HG02885 (cell line): ENCODE results near the gene UCK1.

Experiments used
- ATAC-seq: cut with Tn5 transposase; IDR thresholded peaks from one replicate; pipeline ENCODE4 v1.9.1; 2021; ENCODE audit warnings: mild to moderate bottlenecking; ENCODE audit not compliant: unreplicated experiment, poor library complexity

The UCK1 gene

DNA sequence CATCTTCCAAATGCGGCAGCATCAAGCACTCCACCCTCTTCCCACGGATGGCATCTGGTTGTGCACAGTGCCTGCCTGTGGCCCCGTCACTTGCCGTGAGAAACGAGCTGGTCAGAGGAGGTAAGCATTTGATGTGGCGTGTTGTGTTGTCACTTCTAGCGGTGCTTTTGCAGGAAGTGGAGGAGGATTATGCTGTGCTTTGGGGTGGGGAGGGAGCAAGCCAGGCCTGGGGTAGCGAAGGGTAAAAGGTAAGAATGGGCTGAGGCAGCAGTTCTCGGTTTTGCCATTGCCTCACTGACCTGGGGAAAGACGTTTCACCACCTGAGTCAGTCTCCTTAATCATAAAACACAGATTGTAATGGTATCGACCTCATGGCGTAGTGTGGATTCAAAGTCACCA lies 30.7 kb downstream of the UCK1 start:
- ATAC-seq: no peak

DNA sequence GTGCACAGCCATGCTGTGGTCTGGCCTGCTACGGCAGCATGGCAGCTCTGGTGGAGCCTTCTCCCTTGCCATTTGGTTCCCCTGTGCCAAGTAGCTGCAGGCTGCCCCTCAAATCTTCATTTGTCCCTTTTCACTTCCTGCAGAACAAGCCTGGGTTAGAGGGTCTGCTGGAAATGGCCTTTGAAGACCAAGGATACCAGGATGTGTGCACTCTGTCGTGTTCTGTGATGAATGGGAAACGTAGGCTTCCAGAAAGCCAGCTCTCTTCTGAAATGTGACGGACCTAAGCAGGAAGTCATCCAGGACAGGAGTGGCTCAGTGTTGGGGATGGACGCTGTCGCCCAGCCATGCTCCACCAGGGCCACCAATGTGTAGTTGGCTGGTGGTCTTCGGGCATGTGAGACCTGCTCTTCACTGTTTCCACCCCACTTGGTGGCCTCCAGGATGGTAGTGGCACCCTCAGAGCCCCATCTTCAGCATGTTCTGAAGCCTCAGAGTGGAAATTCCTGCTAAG lies 31.8 kb downstream of the UCK1 start:
- no peak for ATAC-seq

DNA sequence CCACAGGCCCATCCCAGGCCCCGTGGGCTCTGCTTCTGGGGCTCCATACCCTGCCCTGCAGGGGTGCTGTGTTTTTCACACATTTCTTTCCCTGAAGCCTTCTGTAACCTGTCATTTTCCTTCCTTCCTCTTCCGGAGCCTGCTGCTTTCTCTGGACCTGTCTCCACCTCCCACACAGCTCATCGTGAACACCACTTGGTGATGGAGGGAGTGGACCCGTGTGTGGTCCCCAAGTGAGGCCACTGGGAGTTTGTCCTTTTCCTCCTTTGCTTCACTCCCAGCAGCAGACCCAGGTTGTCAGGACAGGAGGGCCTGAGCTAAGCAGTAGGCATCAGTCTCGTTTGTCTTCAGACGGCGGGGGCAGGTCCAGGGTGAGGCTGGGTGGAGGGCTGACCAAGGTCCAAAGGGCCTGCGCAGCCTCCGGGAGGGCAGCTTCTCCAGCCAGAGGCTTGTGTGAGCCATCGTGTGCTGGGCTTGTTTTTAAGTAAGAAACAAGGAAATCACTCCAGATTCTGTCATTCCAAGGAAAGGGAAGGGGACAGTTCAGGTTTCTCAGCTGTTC lies 34.1 kb downstream of the UCK1 start:
- ATAC-seq: no peak

DNA sequence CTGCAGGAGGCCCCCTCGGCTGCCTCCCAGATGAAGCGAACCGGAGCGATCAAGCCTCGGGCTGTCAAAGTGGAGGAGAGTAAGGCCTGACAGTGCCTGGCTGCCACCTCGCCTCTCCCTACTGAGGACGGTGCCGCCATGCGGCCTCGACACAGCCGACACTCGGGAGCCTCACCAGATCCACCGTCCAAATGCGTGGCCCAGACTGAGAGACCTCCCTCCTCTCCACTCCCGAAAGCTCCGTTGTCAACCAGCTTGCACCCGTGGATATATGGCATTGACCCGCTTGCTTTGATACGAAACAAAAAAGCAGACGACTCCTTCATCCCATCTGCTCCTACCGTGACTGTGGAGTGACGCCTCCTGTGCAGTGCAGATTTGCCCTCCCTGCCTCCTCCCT lies 35.3 kb downstream of the UCK1 start:
- ATAC-seq: no peak

DNA sequence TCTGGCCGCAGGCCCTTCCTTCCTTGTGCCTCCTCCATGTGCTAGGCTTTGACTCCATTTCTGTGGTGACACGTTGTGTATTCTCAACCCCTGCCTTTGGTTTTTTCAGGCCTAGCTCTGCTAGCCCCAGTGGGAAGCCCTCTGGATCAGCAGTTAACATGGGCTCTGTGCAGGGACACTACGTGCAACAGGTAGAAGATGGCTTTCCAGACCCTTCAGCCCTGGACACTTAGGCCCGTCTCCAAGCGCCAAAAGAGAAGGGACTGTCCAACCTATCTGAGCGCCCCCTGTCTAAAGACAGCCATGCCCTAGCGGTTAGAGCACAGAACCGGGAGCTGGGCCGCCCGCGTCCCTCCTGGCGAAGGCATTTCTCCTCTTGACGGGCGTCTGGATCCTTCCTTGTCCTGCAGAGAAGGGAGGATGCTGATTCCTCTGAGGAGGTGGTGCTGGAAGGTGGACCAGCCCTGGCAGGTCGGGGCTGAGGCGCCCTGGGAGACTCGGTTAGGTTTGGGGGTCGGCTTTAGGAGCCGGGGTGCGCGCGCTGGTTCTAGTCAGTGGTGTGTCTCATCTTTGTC lies 36.7 kb downstream of the UCK1 start:
- ATAC-seq: no peak

DNA sequence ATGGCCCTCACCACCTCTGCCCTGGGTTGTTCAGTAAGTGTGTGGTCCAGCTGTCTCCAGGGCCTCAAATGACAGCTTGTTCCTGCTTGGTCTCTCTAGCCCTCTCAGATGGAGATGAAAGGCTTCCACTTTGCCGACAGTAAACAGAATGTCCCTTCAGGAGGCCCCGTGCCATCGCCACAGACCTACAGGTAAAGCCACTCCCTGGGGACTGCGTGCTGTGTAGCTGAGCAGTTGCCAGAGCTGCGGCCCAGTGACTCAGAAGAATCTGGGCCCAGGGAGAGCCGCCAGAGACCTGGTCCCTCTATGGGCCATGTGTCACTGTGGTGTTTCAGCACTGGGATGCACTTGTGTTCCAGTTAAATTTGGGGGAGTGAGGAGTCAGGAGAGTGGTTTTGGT lies 39.0 kb downstream of the UCK1 start:
- ATAC-seq: no peak

DNA sequence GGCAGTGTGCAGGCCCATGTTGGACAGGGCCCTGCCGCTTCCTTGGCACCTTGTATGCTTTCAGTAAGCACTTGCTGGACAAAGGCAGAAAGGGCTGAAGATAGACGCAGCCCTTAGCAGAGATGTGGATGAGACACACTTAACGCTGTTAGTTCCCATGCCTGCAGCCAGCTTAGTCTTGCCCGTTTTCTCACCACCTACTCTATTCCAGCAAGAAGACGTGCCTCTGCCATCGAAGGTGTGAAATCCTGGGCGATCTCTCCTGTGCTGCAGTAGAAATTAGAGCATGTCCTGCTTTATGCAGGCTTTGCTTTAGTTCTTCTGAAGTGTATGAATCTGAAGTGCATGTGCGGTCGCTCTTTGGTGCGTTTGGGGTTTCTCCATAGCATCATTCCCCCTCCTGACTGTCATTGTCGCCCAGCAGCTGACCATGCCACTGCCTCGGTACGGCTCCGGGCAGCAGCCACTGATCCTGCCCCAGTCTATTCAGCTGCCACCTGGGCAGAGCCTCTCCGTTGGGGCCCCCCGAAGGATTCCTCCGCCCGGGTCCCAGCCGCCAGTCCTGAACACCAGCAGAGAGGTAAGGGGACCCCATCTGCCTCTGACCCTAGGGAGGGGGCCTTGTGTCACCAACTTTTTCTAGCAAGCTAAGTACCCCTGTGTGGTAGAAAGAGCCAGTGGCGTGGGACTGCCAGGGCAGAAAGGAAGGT lies 39.9 kb downstream of the UCK1 start:
- no peak for ATAC-seq

DNA sequence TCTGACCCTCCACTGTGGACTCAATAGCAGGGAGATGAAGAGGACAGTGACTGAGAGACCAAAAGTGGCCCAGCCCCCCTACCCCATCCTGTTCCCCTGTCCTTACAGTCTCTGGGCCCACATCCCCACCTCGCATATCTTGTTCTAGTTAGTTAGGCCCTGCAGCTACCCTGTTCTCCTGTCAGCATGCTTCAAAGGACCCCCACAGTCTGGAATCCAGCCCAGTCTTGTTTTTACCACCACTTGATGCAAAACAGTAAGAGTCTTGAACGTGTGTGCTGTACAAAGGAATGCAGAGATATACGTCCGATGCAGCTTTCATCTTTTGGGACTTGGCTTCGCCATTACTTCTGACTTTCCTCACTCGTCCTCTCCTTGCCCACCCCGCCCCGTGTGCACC lies 40.5 kb downstream of the UCK1 start:
- ATAC-seq: no peak

DNA sequence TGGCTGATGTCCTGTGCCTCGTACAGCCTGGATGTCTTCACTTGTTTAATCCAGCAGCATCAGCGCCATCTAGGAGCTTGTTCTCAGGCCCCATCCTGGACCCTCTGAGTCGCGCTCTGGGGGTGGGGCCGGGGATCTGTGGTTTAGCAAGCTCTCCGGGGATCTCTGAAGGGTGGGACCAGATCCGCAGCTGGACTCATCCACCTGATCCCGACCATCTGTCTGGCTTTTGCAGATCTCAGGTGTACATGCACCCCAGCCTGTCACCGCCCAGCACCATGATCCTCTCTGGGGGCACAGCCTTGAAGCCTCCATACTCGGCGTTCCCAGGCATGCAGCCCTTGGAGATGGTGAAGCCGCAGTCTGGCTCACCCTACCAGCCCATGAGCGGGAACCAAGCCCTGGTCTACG lies 43.4 kb downstream of the UCK1 start:
- ATAC-seq: no peak

DNA sequence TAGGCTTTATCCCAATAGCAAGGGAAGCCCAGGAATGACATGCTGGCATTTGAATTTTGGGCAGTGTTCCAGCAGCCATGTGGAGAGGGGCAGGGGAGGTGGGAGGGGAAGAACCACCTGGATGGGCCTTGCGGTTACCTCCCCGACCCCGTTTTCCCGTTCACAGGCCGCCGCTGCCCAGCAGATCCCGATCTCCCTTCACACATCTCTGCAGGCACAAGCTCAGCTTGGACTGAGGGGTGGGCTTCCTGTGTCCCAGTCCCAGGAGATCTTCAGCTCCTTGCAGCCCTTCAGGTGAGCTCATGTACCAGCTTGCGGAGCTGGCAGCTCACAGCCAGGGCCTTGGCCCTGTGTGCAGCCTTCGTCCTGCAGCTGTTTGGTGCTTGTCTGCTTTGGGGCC lies 44.1 kb downstream of the UCK1 start:
- no peak for ATAC-seq

DNA sequence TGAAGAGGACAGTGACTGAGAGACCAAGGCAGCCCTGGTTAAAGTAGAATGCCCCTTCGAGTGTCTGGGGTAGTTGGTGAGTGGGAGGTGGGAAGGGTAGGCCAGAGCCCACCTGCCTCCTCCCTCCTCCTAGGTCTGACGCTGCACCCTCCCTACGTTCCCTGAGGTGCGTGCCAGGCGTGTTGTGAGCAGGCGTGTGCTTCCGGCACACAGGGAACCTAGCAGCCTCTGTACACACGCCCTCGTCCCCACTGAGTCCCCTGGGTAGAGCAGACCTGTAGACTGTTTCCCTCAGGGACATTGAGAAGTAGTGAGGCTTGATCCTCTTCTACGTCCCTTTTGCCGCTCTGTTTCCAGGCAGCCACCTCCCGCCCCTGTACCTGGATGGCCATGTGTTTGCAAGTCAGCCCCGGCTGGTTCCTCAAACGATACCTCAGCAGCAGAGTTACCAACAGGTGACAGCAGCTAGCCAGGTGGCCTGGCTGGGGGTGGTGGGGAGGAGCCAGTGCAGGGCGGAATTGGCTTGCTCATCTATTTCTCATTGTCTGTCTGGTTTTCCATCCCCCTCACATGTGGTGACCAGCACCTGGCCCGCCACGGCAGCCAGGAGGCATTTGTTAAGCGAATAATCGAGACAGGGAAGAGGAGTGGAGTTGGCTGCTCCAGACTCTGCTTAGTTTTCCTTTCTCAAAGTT lies 45.2 kb downstream of the UCK1 start:
- no peak for ATAC-seq

DNA sequence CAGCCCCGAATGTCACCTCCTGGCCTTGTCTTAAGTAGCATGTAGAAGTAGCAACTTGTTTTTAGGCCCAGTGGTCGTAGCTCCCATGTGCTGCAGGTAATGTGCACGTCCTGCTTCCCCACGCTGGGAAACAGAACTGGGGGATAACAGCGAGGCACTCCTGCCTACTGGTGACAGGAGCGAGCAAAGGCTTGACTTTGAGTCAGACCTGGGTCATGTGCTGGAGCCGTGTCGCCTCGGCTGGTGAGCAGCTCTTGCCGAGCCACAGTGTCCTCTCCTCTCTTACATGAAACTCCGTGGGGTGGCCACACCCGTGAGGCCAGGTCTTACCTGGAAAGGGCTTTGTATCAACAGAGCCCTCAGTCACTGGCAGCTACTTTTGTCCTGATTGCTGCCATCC lies 45.9 kb downstream of the UCK1 start:
- ATAC-seq: no peak

DNA sequence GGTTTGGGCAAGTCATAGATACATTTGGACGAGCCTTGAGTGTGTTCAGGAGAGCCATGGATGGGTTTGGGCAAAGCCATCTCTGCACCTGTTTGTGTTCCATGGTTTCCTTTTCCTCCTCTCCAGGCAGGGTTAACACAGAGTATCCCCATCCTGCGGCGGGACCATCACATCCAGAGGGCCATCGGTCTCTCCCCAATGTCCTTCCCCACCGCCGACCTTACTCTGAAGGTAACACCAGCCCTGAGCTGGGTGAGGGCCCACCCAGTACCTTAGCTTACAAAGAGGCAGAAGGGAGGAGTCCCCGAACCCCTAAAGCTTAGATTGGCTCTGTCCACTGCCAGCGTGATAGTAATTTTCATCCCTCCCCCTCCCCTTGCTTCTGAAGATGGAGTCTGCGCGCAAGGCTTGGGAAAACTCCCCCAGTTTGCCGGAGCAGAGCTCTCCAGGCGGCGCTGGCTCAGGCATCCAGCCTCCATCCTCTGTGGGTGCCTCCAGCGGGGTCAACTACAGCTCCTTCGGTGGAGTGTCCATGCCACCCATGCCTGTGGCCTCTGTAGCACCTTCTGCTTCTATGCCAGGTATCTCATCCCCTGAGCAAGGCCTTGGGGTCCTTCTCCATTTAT lies 46.4 kb downstream of the UCK1 start:
- ATAC-seq: no peak

DNA sequence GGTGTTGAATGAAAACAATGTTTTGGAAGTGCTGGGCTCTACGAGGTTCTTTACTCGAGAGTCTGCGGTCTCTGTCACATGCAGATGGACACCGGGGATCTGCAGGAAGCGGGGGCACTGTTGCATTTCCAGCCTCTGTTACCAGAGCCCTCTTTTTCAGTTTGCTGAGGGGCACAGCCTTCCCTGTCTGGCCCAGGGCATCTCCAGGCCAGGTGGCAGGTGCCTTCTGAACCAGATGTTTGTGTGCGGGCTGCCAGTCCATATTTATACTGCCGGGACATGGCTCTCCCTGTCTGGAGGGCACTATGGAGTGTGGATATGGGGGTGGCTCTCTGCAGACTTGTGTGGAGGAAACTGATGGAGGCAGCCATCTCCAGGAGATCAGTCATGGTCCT lies 47.0 kb downstream of the UCK1 start:
- ATAC-seq: no peak

DNA sequence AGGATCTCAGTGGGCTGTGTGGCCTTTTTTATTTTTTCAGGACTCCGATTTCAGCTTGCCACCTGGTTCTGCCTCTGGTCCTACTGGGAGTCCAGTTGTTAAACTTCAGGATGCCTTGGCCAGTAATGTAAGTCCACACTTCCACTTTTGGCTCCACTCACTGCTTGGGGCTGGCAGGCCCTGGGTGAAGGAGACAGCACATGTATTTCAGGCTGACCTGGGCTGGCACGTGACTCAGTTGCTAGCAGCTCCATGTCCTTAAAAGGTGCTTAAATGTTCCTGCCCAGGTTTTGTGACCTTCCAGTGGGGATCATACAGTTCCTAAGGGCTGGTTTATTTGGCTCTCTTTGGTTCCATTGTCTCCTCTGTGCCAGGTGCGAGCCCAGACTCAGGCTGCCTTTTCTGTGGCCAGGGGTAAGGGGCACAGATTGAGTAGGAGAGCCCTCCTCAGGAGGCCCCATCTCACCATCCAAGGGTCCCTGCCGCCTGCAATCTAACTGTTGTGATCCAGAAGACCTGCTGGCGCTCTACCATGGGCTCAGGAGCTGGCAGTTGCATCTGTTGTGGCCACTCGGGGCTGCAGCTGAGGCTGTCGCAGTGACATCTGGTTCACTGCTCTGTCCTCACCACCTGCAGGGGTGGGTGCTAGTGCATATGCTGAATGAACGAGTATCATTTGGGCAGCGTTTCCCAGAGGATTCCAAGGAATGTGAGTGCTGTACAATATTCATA lies 47.6 kb downstream of the UCK1 start:
- no peak for ATAC-seq

DNA sequence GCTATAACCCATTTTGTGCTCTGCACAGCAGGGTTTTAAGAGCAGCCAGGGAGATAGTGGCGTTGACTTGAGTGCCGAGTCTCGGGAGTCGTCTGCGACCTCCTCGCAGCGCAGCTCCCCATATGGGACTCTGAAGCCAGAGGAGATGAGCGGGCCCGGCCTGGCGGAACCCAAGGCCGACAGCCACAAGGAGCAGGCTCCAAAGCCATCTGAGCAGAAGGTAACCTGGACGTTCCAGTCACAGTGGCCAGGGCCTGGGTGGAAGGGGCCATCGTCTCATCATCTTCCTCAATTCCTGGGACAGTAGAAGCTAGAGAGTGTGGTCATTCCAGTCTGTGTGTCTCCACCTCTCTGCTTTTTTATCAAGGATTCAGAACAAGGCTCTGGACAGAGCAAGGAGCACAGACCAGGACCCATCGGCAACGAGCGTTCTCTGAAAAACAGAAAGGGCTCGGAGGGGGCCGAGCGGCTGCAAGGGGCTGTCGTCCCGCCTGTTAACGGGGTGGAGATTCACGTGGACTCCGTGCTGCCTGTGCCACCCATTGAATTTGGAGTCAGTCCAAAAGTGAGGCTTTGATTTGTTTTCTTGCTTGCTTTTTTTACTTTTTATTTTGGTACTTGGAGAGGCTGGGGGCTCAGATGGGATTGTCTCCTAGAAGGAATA lies 48.6 kb downstream of the UCK1 start:
- no peak for ATAC-seq

DNA sequence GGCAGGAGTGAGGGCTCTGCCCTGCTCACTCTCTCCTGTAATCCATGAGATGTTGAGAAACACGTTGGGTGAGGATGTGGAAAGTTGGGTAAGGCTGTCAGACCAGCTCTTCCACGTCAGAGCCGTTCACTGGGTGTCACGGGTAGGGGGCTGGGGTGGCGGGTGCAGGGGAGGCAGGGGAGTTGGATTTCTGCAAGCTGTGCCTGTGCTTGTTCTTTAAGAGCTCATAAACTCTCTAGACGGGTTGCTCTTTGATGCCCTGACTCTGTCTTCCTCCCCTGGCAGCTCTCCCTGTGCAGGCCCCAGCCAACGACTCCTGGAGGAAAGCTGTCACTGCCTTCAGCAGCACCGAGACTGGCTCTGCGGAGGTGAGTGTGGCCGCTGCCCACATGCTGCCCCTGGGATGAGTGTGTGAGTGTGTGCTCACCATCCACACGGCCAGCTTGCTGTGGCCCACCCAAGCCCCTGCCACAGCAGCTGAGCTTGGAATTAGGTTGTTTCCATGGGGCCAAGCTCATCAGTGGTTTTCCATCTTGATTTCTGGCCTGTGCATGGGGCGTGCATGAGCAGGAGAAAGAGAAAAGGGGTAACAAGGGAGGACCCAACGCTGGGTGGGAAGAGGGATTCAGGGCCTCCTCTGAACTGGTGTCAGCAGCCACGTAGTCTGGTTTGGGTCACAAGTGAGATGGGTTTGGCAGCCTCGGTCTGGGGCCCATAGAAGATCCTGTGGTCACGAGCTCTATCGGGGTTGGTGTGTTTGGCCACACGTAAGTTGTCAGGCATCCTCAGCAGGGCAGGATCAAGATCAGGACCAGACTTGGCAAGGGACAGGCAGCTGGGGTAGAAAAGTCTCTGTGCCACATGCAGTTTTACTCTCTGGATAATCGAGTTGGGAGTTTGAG lies 49.4 kb downstream of the UCK1 start:
- no peak for ATAC-seq

DNA sequence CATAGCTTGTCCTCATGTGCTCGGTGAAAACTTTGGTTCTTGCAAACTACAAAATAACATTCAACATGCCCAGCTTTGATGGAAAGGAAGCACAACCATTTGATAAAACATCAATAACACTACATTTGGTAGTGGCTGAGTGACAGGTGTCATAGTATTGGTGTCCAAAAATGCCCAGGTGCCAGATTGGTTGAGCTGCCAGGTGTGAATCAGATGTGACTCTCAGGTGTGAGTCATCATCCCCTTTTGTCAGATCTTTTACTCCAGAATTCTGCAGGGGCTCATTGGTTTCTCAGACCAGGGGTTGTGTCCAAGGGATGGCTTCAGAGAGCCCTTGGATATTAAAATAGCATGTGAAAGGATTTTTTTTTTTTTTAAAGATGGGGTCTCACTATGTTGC lies 50.8 kb downstream of the UCK1 start:
- ATAC-seq: no peak

DNA sequence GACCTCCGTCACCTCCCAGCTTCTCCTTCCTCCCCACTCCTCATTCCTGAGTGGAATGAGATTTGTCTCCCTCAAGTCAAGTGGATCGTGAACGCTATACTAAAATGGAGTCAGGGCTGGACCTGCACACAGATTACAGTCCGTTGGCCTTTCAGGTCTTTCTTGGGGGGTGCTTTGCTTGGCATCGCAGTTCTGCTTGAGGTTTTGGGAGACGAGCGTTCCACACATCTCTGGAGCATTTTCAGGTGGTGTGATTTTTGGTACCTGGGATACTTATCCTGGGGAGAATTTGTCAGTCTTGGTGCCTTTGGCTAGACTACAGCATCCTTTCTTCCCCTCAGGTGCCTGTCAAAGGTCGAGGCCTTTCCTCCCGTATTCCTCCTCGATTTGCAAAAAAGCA lies 52.2 kb downstream of the UCK1 start:
- ATAC-seq: no peak
